ENCODE measurements around the gene POU2AF2.
"Not testable (repeated sequence)": the region's sequence is repeated elsewhere in the genome, so short reads cannot be mapped to it uniquely, and the experiment has no call there.

The POU2AF2 gene, protein sequence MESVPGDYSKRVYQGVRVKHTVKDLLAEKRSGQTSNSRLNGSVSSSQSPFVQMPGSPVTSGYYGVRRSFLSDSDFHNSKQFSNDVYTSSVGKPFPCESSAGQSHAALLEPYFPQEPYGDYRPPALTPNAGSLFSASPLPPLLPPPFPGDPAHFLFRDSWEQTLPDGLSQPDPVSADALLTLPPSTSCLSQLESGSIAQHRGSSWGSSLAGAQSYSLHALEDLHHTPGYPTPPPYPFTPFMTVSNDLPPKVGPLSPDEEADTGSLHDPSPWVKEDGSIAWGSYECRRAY

DNA sequence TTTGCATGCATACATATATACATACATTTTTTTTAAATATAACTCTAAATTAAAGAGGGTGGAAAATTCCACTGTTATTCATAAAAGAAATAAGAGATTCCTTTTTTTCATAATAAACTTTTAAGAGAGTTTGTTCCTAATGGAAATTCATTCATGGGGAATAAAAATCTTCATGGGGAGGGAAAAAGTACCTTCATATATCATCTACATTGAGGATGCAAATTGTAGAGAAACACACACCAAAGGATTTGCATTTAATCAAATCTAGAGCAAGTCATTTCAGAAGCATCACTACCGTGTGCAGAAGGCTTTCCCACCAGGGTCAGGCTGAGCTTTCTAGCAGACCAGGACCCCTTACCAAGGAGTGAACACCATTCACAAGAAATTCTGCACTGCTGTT, at the start of gene POU2AF2:
Gene POU2AF2 (plus strand): TSS at position 301 of the 400 bp plus-strand sequence. CDS start 129 bp downstream, outside the sequence.
- H3K4me3 ChIP-seq (ENCODE audit: low read depth, low read length): no peak within 1 kb of the TSS

DNA sequence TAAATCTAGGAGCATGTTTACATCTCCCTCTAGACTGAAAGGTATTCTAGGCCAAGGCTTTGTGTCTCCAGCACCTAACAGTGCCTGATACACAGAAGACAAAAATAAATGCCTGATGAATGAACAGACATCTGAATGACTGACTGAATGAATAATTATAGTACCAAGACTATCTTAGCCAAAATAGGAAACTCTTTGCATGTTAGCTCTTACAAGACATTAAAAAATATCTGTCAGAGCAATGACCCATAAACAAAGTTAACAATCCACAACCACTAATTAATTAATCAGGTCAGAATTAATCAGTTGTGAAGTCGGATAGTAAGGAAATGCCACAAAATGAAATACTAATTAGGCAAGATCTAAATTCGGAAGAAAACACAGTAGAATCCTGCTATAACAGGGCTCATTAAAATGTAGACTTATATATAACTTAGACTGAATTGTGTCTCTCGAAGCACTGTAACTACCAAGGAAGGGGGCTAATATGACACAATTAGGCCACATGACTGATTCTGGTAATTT, 45.5 kb upstream of the POU2AF2 start:
- H3K4me3 ChIP-seq (ENCODE audit: low read depth, low read length): no peak overlapping the region

DNA sequence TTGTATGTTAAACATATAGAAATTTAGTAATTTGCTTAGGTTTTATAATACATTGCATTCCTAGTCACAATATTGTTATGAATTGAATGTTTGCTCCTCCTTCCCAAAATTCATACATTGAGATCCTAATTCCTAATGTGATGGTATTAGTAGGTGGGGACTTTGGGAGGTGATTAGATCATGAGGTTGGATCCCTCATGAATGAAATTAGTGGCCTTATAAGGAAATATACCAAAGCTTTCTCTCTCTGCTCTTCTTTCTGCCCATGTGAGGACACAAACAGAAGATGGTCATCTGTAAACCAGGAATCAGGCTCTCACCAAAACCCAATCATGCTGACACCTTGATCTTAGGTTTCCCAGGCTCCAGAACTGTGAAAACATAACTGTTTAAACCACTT, 41.3 kb upstream of the POU2AF2 start:
- no peak overlapping the region for H3K4me3 ChIP-seq (ENCODE audit: low read depth, low read length)

DNA sequence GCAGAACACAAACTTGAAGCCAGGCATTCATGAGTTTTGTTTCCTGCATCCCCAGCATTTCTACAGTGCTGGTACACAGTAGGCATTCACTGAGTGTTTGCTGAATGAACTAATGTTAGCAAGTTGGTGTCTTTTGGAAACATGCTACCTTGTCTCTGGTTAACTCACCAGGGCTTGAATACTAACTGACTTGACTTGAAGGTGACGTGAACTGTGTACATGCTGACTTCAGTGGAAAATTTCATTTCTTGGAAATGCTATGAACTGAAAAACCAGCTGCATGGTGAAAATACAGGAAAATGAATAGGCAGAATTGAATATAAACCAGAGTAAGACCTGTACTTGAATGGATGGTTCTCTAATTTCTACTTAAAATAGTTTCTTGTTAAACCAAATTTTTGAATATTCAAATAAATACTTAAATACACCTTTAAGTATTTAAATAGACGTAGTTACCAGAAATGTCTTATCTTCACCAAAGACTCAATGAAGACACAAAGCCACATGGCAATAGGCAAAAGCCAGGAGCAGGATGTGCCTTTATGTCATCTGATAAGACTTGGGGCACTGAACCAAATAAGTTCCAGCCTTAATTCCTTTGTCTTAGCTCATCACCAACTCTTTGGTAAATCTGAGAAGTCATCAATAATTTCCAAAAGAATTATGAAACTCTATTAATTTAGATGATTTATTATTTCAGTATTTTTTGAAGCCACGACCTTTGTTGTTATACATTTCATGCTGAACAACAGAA, 39.7 kb upstream of the POU2AF2 start:
- no peak overlapping the region for H3K4me3 ChIP-seq (ENCODE audit: low read depth, low read length)

DNA sequence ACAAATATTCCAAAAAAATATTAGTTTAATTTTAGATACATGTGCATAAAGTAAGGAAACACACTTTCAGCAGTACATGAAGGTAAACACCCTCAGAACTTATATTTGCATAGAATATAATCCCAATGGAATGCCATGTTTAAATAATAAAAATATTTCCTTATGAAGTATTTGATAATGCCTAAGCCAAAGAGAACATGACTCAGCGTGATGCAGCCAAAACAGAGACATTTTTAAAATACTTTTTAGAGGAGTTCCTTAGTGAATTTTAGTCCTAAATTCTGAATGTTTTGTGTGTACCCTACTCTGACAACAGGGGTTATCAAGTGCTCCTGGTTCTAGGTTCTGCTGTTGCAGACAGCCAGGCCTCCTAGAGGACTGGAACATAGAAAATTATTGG, 39.1 kb upstream of the POU2AF2 start:
- H3K4me3 ChIP-seq (ENCODE audit: low read depth, low read length): no peak overlapping the region

DNA sequence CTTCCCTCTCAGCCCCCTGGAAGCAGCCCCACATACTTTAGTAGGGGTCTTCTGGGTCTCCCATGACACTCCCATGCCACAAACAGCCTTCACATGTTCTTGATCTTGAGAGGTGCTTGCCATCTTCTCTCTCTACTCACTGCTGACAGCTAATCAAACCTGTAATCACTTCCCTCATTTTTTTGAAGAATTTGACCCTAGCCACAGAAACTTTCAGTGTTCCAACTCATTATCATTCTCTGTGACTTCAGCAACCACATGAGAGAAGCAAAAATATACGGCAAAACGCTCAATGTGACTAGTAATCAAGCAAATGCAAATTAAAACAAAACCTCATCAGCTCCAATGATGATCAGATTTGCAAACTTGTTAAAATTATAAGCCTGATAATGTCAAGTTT, 38.3 kb upstream of the POU2AF2 start:
- H3K4me3 ChIP-seq (ENCODE audit: low read depth, low read length): no peak overlapping the region

DNA sequence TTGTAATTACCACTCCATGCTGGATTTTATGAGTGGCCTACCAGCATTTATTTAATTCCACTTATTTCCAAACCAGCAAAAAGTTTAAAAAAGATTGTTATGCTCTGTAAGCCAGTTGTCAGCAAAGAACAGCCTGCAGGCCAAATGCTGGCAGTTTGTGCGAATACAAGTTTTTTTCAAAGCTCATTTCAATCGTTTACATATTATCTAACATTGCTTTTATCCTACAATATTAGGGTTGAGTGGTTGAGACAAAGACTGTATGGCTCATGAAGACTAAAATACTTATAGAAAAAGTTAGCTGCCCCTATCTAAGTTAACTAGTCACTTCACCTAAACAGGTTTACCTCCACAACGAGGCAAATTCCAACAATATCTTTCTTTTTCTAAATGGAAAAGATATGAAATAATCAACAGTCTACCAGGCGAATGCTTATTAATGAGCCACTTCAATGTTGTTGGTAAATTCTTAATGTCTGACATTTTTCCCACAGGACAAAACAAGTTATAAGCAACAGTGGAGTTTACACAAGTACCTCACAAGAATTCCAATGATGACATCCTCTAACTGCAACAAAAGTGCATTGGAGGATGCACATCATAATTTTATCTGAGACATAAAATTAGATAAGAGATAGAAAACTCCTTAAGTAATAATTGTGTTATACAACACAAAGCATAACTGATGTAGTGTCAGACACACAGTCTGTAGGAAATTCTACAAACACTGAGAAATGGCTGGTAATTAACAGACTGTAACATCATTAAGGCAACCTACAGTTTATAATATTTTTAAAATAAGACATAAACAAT, 35.8 kb upstream of the POU2AF2 start:
- no peak overlapping the region for H3K4me3 ChIP-seq (ENCODE audit: low read depth, low read length)

DNA sequence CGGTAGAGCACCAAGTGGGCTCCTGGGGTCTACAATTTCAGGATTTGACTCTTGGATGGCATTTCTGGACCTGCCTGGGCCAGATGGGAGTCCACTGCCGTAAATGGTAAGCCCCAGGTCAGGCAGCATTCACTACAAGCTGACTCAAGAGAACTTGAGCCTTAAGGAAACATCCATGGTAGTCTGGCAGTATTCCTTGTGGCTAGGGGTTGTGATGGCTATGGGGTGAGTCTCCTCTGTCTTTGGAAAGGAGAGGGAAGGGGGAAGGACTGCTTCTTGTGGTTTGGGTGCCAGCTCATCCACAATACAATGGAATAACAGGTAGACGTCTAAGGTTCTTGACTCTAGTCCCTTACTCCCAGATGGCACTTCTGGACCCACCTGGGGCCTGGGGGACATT, 32.3 kb upstream of the POU2AF2 start:
- no peak overlapping the region for H3K4me3 ChIP-seq (ENCODE audit: low read depth, low read length)

DNA sequence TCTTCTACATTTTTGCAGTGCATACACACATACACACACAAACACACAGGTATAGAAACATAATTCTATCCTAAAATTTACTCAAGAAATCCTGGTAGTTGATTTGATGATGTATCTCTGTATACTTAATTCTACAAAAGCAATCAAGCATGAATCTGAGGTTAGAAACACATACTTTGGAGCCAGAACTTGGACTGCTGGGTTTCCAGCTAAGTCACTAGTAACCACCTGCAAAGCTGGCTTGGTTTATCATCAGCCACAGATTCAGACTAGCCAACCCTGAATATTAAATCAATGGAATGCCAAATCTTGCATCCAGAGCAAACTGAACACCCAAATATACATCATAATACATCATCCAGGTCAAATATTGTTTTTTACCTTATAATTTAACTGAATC, 24.8 kb upstream of the POU2AF2 start:
- no peak overlapping the region for H3K4me3 ChIP-seq (ENCODE audit: low read depth, low read length)

DNA sequence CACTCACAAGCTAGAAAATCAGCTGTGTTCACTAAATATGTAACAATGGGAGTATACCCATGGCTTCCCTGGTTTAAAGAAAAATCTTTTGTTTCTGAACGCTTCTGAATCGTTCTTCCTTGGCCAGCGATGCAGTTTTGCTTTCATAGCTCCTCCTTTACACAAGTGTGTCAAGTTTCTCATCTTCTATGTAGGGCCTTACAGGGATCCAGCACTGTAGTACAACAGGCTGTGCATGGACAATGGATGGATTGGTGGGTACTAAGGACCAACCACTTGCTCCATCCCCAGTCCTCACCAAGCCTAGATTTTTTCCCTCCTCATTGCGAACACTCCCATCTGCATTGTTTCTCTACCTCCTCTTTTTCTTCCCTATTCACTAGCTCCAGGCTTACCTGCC, 24.3 kb upstream of the POU2AF2 start:
- H3K4me3 ChIP-seq (ENCODE audit: low read depth, low read length): no peak overlapping the region

DNA sequence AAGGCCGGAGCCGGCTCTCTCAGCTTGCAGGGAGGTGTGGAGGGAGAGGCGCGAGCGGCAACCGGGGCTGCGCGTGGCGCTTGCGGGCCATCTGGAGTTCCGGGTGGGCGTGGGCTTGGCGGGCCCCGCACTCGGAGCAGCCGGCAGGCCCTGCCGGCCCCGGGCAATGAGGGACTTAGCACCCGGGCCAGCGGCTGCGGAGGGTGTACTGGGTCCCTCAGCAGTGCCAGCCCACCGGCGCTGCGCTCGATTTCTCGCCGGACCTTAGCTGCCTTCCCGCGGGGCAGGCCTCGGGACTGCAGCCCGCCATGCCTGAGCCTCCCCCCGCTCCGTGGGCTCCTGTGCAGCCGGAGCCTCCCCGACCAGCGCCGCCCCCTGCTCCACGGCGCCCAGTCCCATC, 23.6 kb upstream of the POU2AF2 start:
- not testable (repeated sequence) for H3K4me3 ChIP-seq (ENCODE audit: low read depth, low read length)

DNA sequence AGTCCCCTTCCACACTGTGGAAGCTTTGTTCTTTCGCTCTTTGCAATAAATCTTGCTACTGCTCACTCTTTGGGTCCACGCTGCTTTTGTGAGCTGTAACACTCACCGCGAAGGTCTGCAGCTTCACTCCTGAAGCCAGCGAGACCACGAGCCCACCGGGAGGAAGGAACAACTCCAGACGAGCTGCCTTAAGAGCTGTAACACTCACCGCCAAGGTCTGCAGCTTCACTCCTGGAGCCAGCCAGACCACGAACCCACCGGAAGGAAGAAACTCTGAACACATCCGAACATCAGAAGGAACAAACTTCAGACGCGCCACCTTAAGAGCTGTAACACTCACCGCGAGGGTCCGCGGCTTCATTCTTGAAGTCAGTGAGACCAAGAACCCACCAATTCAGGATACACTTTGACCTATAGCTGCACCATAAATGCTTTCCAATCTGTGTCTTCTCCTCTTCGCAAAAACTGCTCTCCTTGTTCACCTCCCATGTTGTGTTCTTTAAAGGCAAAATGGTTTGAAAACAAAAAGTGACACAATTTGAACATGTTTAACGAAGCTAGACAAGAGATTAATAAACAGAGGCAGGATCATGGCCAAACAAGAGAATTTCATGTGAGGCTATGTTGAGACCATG, 22.6 kb upstream of the POU2AF2 start:
- H3K4me3 ChIP-seq (ENCODE audit: low read depth, low read length): not testable (repeated sequence)

DNA sequence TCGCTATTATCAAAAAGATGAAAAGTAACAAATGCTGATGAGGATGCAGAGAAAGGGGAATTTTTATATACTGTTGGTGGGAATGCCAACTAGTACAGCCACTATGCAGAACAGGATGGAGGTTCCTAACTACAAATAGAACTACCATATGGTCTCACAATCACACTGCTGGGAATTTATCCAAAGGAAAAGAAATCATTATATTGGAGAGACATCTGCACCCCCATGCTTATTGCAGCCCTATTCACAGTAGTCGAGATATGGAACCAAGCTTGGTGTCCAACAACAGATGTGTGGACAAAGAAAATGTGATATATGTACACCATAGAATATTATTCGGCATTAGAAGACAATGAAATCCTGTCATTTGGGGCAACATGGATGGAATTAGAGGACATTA, 19.6 kb upstream of the POU2AF2 start:
- no peak overlapping the region for H3K4me3 ChIP-seq (ENCODE audit: low read depth, low read length)

DNA sequence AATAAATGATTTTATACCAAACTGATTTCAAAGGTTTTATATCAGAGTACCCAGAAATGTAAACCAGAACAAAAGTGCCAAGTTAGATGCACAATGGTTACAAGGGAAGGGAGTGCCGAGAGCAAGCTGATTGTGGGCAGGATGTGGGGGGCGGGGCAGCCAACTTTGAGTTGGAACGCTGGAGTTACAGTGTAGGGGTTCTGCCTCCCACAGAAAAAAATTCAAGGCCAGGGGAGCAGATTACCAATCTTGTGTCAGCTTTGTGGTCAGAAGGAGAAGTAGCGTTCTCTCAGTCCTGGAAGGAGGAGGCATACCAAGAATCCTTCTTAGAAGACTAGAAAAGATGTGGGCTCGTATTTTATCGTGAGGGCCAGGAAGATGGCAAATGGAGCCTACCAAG, 15.9 kb upstream of the POU2AF2 start:
- H3K4me3 ChIP-seq (ENCODE audit: low read depth, low read length): no peak overlapping the region

DNA sequence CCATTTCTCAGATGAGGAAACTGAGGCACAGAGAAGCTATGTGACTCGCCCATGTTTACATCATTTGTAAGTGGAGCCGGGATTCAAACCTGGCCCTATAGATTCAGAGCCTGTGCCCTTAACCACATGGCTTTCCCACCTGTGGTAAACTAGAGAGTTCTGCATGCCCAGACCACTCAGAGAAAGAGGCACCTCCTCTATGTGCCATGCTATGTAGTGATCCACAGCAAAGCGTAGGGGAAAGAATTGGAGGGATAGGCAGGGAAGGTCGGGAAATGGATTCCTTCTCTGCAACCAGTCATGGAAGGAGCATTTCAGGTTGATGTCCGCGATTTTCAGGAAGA, 15.4 kb upstream of the POU2AF2 start:
- H3K4me3 ChIP-seq (ENCODE audit: low read depth, low read length): no peak overlapping the region

DNA sequence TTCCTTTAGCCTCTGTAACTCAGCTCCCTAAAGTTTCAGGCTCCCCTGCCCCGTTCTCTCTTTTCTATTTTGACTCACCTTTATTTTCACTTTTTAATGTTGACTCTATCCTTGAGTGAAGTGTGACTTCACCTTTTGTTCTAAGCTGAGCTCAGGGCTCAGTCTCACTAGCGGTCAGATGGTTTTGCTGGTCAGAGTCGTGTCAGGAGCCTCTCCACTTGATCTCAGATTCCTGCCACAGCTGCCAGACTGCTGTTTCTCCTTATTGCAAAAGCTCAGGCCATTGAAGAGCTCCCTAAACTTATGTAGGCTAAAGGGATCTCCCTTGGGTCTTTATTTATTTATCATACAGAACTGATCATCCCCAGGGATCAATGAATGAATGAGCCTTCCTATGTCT, 13.7 kb upstream of the POU2AF2 start:
- H3K4me3 ChIP-seq (ENCODE audit: low read depth, low read length): no peak overlapping the region

DNA sequence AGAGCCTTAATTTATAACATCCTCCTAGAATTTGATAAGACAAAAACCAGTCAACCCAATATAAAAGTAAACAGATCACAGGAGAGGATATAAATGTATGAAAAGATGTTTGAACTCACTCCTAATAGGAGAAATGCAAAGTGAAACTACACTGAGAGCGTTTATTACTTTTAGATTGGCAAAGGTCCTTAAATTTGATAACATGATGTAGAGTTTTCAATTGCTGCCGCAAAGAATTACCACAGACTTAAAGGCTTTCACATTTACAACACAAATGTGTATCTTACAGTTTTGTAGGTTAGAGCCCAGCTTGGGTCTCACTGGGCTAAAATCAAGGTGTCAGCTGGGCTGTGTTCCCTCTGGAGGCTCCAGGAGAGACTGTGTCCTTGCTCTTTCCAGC, 9.1 kb upstream of the POU2AF2 start:
- H3K4me3 ChIP-seq (ENCODE audit: low read depth, low read length): no peak overlapping the region

DNA sequence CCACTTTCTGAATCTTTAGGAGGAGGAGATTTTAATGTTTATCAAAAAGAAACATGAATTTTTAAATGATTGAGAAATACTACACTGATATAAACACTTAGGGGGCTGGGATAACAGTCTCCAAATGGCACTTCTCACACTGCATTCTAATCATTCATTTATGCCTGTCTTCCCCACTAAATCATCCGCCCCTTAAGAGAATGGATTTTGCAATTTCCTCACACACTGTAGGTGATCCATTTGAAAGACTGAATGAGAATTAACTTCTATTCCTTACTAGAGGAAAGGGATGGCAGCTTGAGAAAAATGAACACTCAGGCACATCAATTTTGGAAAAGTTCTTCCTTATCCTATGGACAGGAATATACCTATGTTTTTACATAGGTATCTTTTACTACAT, 7.6 kb upstream of the POU2AF2 start:
- no peak overlapping the region for H3K4me3 ChIP-seq (ENCODE audit: low read depth, low read length)

DNA sequence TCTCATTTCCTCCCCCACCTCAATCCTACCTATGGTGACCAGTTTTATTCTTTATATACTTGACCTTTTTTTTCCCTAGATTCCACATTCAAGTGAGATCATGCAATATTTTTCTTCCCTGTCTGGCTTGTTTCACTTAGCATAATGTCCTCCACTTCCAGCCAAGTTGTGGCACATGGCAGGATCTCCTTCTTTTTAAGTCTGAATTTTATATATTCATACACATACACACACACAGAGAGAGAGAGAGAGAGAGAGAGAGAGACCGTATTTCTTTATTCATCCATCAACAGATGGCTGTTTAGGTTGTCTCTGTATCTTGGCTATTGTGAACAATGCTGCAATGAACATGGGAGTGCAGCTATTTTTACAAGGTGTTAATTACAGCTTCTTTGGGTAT, 1.4 kb downstream of the POU2AF2 start:
- H3K4me3 ChIP-seq (ENCODE audit: low read depth, low read length): no peak overlapping the region

DNA sequence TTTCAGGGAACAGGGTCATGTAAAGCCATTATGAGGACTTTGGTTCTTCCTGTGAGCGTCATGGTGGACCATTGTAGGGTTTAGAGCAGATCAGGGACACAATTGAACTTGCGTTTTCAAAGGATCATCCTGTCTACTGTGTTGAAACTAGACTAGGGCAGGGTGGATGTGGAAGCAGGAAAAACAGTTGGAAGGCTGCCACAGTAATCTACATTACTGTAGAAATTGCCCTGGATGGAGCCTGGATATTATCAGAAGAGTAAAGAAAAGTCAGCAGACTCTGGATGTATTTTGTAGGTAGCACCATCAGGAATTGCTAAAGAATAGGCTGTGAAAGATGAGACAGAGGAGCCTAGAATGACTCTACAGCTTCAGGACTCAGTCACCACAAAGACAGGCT, 5.4 kb downstream of the POU2AF2 start:
- H3K4me3 ChIP-seq (ENCODE audit: low read depth, low read length): no peak overlapping the region

DNA sequence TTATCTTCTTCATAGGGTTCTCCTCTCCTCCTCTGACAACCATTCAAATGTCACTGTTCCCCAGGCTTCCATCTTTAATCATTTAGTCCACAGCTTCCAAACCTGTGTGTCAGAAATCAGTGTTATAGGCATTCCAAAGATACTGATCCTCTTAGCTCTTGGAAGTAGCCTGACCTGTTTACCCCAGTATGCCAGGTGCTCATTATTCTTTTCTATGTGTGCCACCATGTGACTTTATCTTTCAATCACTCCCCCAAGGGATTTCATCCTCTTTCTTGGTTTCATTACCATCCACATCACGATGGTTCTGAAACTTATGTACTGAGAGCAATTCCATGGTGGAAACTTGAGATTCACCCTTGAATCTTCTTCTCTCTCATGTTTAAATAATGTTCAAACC, 7.6 kb downstream of the POU2AF2 start:
- H3K4me3 ChIP-seq (ENCODE audit: low read depth, low read length): no peak overlapping the region

All from iPS-11a (cell line).